ENCODE measurements around the gene BRSK2.

- TF ChIP-seq BHLHE40 (IDR thresholded peaks at IDR 0.05; ENCODE audit: borderline replicate concordance) (no peak), HDGF (IDR thresholded peaks at IDR 0.05; ENCODE audit: borderline replicate concordance) (no peak), FOXA1 (IDR thresholded peaks at IDR 0.05) (no peak), SUZ12 (IDR thresholded peaks at IDR 0.05) (no peak), FOXK2 (IDR thresholded peaks at IDR 0.05) (no peak), ELF4 (IDR thresholded peaks at IDR 0.05) (no peak), CTBP1 (IDR thresholded peaks at IDR 0.05; ENCODE audit: borderline replicate concordance) (no peak), FOXM1 (IDR thresholded peaks at IDR 0.05; ENCODE audit: borderline replicate concordance) (no peak)
Measured at GRCh38 chr11:1433568-1433967, 43.8 kb downstream of the BRSK2 start.
